PC-9 (cell line): ENCODE measurements around the gene KRT37. TPM values are rescaled to one million over a fixed set of nuclear protein-coding genes. Genes with fewer than 3 reads are reported as not detected.

Experiments
- Bru-seq: library from RNA; stranded (reverse); fragments of 400-500 nt; gene quantifications from one replicate; lab custom pipeline; 2021; lab: Mats Ljungman, UMichigan
- BruChase-seq, 2 experiments: library from RNA; stranded (reverse); fragments of 400-500 nt; gene quantifications; one replicate each; lab custom pipeline; 2021; lab: Mats Ljungman, UMichigan
- BruUV-seq: library from RNA; stranded (reverse); fragments of 400-500 nt; replicated peaks from 2 replicates; lab custom pipeline; 2021; lab: Mats Ljungman, UMichigan
- CTCF ChIA-PET: fragments of 300-600 bp; sonication (Branson Sonifier 250); formaldehyde crosslinking; loops from one replicate; lab custom pipeline; 2022; ENCODE audit warnings: antibody characterized with exemption; lab: Charles Lee
- POLR2A ChIA-PET: fragments of 300-600 bp; sonication (Branson Sonifier 250); formaldehyde crosslinking; loops from one replicate; lab custom pipeline; 2022; ENCODE audit warnings: antibody characterized with exemption; ENCODE audit not compliant: unreplicated experiment; lab: Charles Lee
- DNase-seq, 2 experiments: peaks; one replicate each; pipeline versions ENCODE4 v3.0.0 to v3.0.0-alpha.2; 2015 to 2022; ENCODE audit warnings: mixed read lengths in 1 of 2
- H2AFZ ChIP-seq: fragments of 200-600 bp; sonication (generic); 2 replicates; pipeline ENCODE4 v1.8.1; 2017; ENCODE audit warnings: antibody characterized with exemption
- H3F3A ChIP-seq: fragments of 200-600 bp; sonication (generic); 2 replicates; pipeline ENCODE4 v1.8.1; 2017; ENCODE audit warnings: antibody characterized with exemption, mild to moderate bottlenecking, low read depth; ENCODE audit not compliant: insufficient read depth
- H3K27ac ChIP-seq: fragments of 200-600 bp; sonication (generic); 2 replicates; pipeline ENCODE4 v1.6.1; 2016; ENCODE audit warnings: mixed run types
- H3K27me3 ChIP-seq: fragments of 200-600 bp; sonication (generic); 2 replicates; pipeline ENCODE4 v1.6.1; 2016; ENCODE audit warnings: low read depth, mixed run types; ENCODE audit not compliant: insufficient read depth
- H3K36me3 ChIP-seq: fragments of 200-600 bp; sonication (generic); 2 replicates; pipeline ENCODE4 v1.6.1; 2016; ENCODE audit warnings: low read depth, mixed run types
- H3K4me1 ChIP-seq: fragments of 200-600 bp; sonication (generic); replicated peaks from 2 replicates; pipeline ENCODE4 v1.6.1; 2016; ENCODE audit warnings: mixed run types; ENCODE audit not compliant: insufficient read depth
- H3K4me2 ChIP-seq: fragments of 200-600 bp; sonication (generic); 2 replicates; pipeline ENCODE4 v1.6.1; 2017; ENCODE audit warnings: mixed run types
- H3K4me3 ChIP-seq: fragments of 200-600 bp; sonication (generic); 2 replicates; pipeline ENCODE4 v1.6.1; 2016; ENCODE audit warnings: mixed run types
- H3K79me2 ChIP-seq: fragments of 200-600 bp; sonication (generic); 2 replicates; pipeline ENCODE4 v1.6.1; 2017; ENCODE audit warnings: low read depth, mixed run types
- H3K9me2 ChIP-seq: fragments of 200-600 bp; sonication (generic); 2 replicates; pipeline ENCODE4 v1.8.1; 2017; ENCODE audit warnings: mild to moderate bottlenecking; ENCODE audit not compliant: insufficient read depth
- H3K9me3 ChIP-seq: fragments of 200-600 bp; sonication (generic); 2 replicates; pipeline ENCODE4 v1.8.1; 2016; ENCODE audit warnings: low read depth; ENCODE audit not compliant: insufficient read depth
- H4K20me1 ChIP-seq: fragments of 200-600 bp; sonication (generic); 2 replicates; pipeline ENCODE4 v1.8.1; 2017; ENCODE audit not compliant: insufficient read depth
- CTCF ChIP-seq: fragments of 200-600 bp; sonication (generic); conservative IDR thresholded peaks from 2 replicates; pipeline ENCODE4 v1.6.1; 2017; ENCODE audit warnings: mixed run types, antibody characterized with exemption, mild to moderate bottlenecking, moderate library complexity
- EZH2 ChIP-seq: fragments of 200-600 bp; sonication (generic); IDR thresholded peaks from 2 replicates; pipeline ENCODE4 v1.8.0; 2017; ENCODE audit warnings: antibody characterized with exemption, low read depth
- intact Hi-C: fragments of 100-400 bp; cut with micrococcal nuclease; formaldehyde crosslinking; loops from one replicate; pipeline ENCODE4 v1.10.0; 2022; ENCODE audit not compliant: unreplicated experiment
- long read RNA-seq: library from polyadenylated mRNA; stranded (forward); transcript quantifications from one replicate; pipeline ENCODE4 v2.0.0, GENCODE V29; 2022
- total RNA-seq: library from RNA; stranded (reverse); gene quantifications from 2 replicates; pipeline ENCODE4 v1.2.3, GENCODE V29; 2021

Gene KRT37
- not detected in 2 replicates for total RNA-seq
- Bru-seq, nascent RNA, result not detected
- BruChase-seq, experiment 1, labeled RNA remaining after a 2-hour chase, result not detected
- not detected for BruChase-seq, experiment 2, labeled RNA remaining after a 6-hour chase
- long read RNA-seq, result 0 reads

- Histone ChIP-seq H3K27ac (no peak within 1 kb of the TSS), H3K79me2 (no peaks in the 10 kb centered on the region), H2AFZ (no peak within 1 kb of the TSS), H3K4me3 (no peak within 1 kb of the TSS), H3K9me2 (no peaks in the 10 kb centered on the region), H4K20me1 (no peaks in the 10 kb centered on the region), H3K27me3 (no peaks in the 10 kb centered on the region), H3K4me2 (no peak within 1 kb of the TSS), H3F3A (peaks cover 6% of the 10 kb centered on the region; the same call in 1 of the 2 replicates), H3K36me3 (no peaks in the 10 kb centered on the region), H3K9me3 (no peaks in the 10 kb centered on the region), H3K4me1 (peaks cover 36% of the 10 kb centered on the region)
- intact Hi-C loops, result no loop called here
- no peak for DNase-seq
- no peak for TF ChIP-seq CTCF
- TF ChIP-seq EZH2, result no peak
- no TSS peak for BruUV-seq
- POLR2A ChIA-PET, result no interaction called here
- CTCF ChIA-PET, result no interaction called here
Measured at GRCh38 chr17:41424111-41424635, at the start of gene KRT37. TSS of gene KRT37 (minus strand) at chr17:41424585. CDS start at chr17:41424523, 62 bp downstream.

GRCh38 chr17:41468346-41468745 is 44.0 kb upstream of the KRT37 start:
- DNase-seq, result no peak
- Histone ChIP-seq H3K36me3 (no peaks in the 10 kb centered on the region), H2AFZ (no peak overlapping the region), H4K20me1 (no peaks in the 10 kb centered on the region), H3F3A (peaks cover 10% of the 10 kb centered on the region; the same call in 1 of the 2 replicates), H3K9me3 (no peaks in the 10 kb centered on the region; the same call in 1 of the 2 replicates), H3K4me1 (peaks cover 20% of the 10 kb centered on the region), H3K27ac (no peak overlapping the region), H3K9me2 (no peaks in the 10 kb centered on the region), H3K4me3 (no peak overlapping the region), H3K27me3 (no peaks in the 10 kb centered on the region), H3K4me2 (no peak overlapping the region), H3K79me2 (no peaks in the 10 kb centered on the region)
- BruUV-seq, result no TSS peak
- TF ChIP-seq EZH2, result no peak
- CTCF ChIA-PET, result no interaction called here
- POLR2A ChIA-PET, result no interaction called here
- intact Hi-C loops, result no loop called here

GRCh38 chr17:41467561-41467960 is 43.2 kb upstream of the KRT37 start:
- Histone ChIP-seq H4K20me1 (no peaks in the 10 kb centered on the region), H3K79me2 (no peaks in the 10 kb centered on the region), H3K27me3 (no peaks in the 10 kb centered on the region), H3K27ac (no peak overlapping the region), H3F3A (peaks cover 10% of the 10 kb centered on the region; the same call in 1 of the 2 replicates), H2AFZ (no peak overlapping the region), H3K4me1 (peaks cover 20% of the 10 kb centered on the region), H3K4me2 (no peak overlapping the region), H3K9me2 (no peaks in the 10 kb centered on the region), H3K9me3 (no peaks in the 10 kb centered on the region; the same call in 1 of the 2 replicates), H3K36me3 (no peaks in the 10 kb centered on the region), H3K4me3 (no peak overlapping the region)
- POLR2A ChIA-PET, result no interaction called here
- CTCF ChIA-PET, result no interaction called here
- TF ChIP-seq EZH2 (no peak), CTCF (no peak)
- DNase-seq, result no peak
- intact Hi-C loops, result no loop called here
- no TSS peak for BruUV-seq
